Measurements from ENCODE around the gene TNS3.

TNS3 gene

DNA sequence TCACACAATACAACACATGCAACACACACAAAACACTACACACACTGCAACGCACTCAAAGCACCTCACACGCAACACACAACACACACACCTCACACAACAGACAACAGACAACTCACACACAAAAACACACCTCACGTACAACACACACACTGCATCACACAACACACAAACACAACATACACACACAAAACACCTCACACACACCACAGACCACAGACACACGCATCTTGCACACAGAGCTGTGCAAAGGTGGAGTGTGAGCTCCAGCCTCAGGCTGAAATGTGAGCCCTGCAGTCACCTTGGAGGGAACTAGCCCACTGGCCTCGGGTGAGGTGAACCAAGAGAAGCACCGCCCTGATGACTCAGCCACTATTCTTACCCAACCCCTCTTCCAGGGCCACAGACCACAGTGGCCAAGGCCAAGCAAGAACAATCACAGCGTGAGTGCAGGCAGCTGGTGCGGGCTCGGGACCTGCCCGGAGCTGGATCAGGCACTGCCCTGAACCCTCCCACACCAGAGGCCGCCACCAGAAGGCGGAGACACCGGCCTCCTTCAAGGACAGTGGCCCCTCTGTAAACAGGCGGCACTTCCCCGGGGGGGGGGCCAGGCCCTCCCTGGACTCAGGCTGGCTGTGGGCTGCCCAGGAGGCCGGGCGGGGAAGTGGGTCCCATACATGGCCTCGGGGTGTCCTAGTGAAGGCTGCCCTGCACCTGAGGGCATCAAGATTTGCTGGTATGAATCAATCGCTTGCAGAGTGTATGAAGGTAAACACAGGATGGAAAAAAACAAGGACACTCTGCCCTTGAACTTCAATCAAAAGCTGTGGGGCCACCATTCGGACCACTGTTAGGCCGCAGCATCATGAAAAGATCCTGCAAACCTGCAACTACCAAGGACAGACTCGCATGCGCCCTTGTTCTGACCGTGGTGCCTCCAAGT is 106.7 kb downstream of the TNS3 start:
- no peak overlapping the region for H3K27ac ChIP-seq (replicated peaks)

DNA sequence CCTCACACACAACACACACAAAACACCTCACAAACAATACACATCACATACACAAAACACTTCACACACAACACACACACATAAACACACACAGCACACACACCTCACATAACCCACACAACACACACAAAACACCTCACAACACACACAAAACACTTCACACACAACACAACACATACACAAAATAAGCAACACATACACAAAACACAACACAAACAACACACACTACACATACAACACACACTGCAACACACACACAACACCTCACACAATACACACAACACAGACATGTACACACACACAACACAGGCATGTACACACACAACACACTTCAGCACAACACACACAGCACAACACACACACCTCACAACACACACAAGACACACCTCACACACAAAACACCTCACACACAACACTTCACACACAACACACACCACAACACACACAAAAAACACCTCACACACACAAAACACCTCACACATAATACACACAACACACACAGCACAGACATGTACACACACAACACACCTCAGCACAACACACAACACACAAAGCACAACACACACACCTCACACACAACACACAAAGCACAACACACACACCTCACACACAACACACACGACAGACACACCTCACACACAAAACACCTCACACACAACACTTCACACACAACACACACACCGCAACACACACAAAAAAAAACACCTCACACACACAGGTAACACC is 107.5 kb downstream of the TNS3 start:
- no peak for DNase-seq (ENCODE audit: low read depth in 1 of 2, low spot score in 1 of 2)
- Histone ChIP-seq H3K4me3 (replicated peaks; ENCODE audit: insufficient read depth, low read length) (no peak overlapping the region), H3K27ac (replicated peaks) (no peak overlapping the region), H3K27me3 (ENCODE audit: insufficient read depth, poor library complexity, severe bottlenecking) (no peaks in the 10 kb centered on the region)
- TF ChIP-seq, protein P1, sequence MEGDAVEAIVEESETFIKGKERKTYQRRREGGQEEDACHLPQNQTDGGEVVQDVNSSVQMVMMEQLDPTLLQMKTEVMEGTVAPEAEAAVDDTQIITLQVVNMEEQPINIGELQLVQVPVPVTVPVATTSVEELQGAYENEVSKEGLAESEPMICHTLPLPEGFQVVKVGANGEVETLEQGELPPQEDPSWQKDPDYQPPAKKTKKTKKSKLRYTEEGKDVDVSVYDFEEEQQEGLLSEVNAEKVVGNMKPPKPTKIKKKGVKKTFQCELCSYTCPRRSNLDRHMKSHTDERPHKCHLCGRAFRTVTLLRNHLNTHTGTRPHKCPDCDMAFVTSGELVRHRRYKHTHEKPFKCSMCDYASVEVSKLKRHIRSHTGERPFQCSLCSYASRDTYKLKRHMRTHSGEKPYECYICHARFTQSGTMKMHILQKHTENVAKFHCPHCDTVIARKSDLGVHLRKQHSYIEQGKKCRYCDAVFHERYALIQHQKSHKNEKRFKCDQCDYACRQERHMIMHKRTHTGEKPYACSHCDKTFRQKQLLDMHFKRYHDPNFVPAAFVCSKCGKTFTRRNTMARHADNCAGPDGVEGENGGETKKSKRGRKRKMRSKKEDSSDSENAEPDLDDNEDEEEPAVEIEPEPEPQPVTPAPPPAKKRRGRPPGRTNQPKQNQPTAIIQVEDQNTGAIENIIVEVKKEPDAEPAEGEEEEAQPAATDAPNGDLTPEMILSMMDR (IDR thresholded peaks at IDR 0.05; ENCODE audit: insufficient read depth, low read length) = no peak
- TF ChIP-seq POLR2AphosphoS5 (IDR thresholded peaks at IDR 0.05; ENCODE audit: low read depth) (no peak), GABPA (IDR thresholded peaks at IDR 0.05; ENCODE audit: low read depth) (no peak), SPI1 (IDR thresholded peaks at IDR 0.05; ENCODE audit: borderline replicate concordance, low read depth) (no peak)
- TF ChIP-seq, protein P2, sequence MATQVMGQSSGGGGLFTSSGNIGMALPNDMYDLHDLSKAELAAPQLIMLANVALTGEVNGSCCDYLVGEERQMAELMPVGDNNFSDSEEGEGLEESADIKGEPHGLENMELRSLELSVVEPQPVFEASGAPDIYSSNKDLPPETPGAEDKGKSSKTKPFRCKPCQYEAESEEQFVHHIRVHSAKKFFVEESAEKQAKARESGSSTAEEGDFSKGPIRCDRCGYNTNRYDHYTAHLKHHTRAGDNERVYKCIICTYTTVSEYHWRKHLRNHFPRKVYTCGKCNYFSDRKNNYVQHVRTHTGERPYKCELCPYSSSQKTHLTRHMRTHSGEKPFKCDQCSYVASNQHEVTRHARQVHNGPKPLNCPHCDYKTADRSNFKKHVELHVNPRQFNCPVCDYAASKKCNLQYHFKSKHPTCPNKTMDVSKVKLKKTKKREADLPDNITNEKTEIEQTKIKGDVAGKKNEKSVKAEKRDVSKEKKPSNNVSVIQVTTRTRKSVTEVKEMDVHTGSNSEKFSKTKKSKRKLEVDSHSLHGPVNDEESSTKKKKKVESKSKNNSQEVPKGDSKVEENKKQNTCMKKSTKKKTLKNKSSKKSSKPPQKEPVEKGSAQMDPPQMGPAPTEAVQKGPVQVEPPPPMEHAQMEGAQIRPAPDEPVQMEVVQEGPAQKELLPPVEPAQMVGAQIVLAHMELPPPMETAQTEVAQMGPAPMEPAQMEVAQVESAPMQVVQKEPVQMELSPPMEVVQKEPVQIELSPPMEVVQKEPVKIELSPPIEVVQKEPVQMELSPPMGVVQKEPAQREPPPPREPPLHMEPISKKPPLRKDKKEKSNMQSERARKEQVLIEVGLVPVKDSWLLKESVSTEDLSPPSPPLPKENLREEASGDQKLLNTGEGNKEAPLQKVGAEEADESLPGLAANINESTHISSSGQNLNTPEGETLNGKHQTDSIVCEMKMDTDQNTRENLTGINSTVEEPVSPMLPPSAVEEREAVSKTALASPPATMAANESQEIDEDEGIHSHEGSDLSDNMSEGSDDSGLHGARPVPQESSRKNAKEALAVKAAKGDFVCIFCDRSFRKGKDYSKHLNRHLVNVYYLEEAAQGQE (IDR thresholded peaks at IDR 0.05; ENCODE audit: insufficient replicate concordance, low read depth) = no peak

More for the DNA sequence above, 106.7 kb downstream of the TNS3 start:
- Histone ChIP-seq H3K4me3 (replicated peaks; ENCODE audit: insufficient read depth, low read length) (no peak overlapping the region), H3K27me3 (ENCODE audit: insufficient read depth, poor library complexity, severe bottlenecking) (no peaks in the 10 kb centered on the region)
- TF ChIP-seq, protein P1 (IDR thresholded peaks at IDR 0.05; ENCODE audit: insufficient read depth, low read length) = no peak
- TF ChIP-seq, protein P2 (IDR thresholded peaks at IDR 0.05; ENCODE audit: insufficient replicate concordance, low read depth) = no peak
- no peak for TF ChIP-seq GABPA (IDR thresholded peaks at IDR 0.05; ENCODE audit: low read depth)
- TF ChIP-seq POLR2AphosphoS5 (IDR thresholded peaks at IDR 0.05; ENCODE audit: low read depth) = no peak
- TF ChIP-seq SPI1 (IDR thresholded peaks at IDR 0.05; ENCODE audit: borderline replicate concordance, low read depth) = no peak
- DNase-seq (ENCODE audit: low read depth in 1 of 2, low spot score in 1 of 2) = peak; percentile 83 to 95

DNA sequence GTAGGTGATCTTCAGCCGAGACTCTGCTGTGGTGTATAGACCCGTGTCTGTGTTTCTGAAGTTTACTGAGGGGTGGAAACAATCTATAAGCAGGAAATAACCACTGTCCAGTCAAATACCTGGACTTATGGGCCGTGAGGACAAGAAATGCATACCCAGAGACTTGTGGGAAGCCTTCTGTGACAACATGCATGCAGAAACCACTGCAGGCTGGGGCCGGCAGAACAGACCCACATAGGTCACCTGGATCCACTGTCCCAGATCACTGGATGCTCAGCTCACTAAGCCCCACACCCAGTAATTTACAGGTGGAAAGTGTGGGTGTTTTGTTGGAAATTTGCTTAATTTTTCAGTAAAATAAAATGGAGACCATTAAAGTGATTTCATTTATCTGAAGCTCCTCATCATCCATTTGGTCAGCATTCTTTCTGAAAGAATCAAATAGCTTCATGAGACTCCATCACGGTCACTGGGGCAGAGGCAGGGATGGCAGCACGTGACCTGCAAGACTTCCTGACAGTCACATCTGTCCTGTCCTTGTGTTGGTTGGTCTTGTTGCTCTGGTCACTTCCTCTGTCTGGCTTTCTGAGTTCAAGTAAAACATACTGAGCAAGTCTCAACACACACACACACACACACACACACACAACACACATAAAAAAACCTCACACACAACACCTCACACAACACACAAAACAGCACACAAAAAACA is 108.3 kb downstream of the TNS3 start:
- DNase-seq (ENCODE audit: low read depth in 1 of 2, low spot score in 1 of 2) = peak in 1 of 2 experiments; percentile 9
- Histone ChIP-seq H3K27me3 (ENCODE audit: insufficient read depth, poor library complexity, severe bottlenecking) (no peaks in the 10 kb centered on the region), H3K4me3 (replicated peaks; ENCODE audit: insufficient read depth, low read length) (no peak overlapping the region), H3K27ac (replicated peaks) (no peak overlapping the region)
- TF ChIP-seq, protein P1 (IDR thresholded peaks at IDR 0.05; ENCODE audit: insufficient read depth, low read length) = no peak
- TF ChIP-seq GABPA (IDR thresholded peaks at IDR 0.05; ENCODE audit: low read depth) (no peak), SPI1 (IDR thresholded peaks at IDR 0.05; ENCODE audit: borderline replicate concordance, low read depth) (no peak), POLR2AphosphoS5 (IDR thresholded peaks at IDR 0.05; ENCODE audit: low read depth) (no peak)
- TF ChIP-seq, protein P2 (IDR thresholded peaks at IDR 0.05; ENCODE audit: insufficient replicate concordance, low read depth) = no peak

All from HL-60 (cell line).